IMR-90 (cell line): ENCODE measurements around the gene KHNYN. TPM values are rescaled to one million over a fixed set of nuclear protein-coding genes. Genes with fewer than 3 reads are reported as not detected.

Experiments
- ATAC-seq: fragments of 200-7000 bp; cut with Tn5 transposase; 2 replicates; pipeline ENCODE4 v1.9.1; 2020; ENCODE audit warnings: low read depth, mild to moderate bottlenecking, moderate library complexity
- BruUV-seq: library from RNA; stranded (reverse); fragments of 400-500 nt; replicated peaks from 2 replicates; lab custom pipeline; 2021; lab: Mats Ljungman, UMichigan
- CTCF ChIA-PET: fragments of 300-600 bp; formaldehyde crosslinking; extraction: SDS; loops from one replicate; lab custom pipeline; 2021; ENCODE audit warnings: antibody characterized with exemption; lab: Yijun Ruan, JAX
- POLR2A ChIA-PET: fragments of 300-600 bp; sonication (Branson Sonifier 250); formaldehyde crosslinking; loops from one replicate; lab custom pipeline; 2022; ENCODE audit warnings: antibody characterized with exemption; ENCODE audit not compliant: unreplicated experiment; lab: Charles Lee
- DNase-seq: peaks from one replicate; pipeline ENCODE4 v3.0.0; 2013
- H2AFZ ChIP-seq: replicated peaks from 2 replicates; pipeline ENCODE3; 2013; ENCODE audit warnings: low read length, mild to moderate bottlenecking; ENCODE audit not compliant: poor library complexity
- H2AK5ac ChIP-seq: 2 replicates; pipeline ENCODE4 v1.6.1; 2013; ENCODE audit warnings: low read depth, low read length, inconsistent platforms
- H2AK9ac ChIP-seq: replicated peaks from 2 replicates; pipeline ENCODE3; 2013; ENCODE audit warnings: mild to moderate bottlenecking, low read depth, low read length, moderate library complexity; ENCODE audit not compliant: poor library complexity
- H2BK120ac ChIP-seq: 2 replicates; pipeline ENCODE4 v1.6.1; 2013; ENCODE audit warnings: low read depth, low read length, inconsistent platforms
- H2BK15ac ChIP-seq: 3 replicates; pipeline ENCODE4 v1.6.1; 2013; ENCODE audit warnings: low read depth, low read length, inconsistent platforms
- H2BK20ac ChIP-seq: 2 replicates; pipeline ENCODE4 v1.6.1; 2013; ENCODE audit warnings: low read depth, mild to moderate bottlenecking, inconsistent platforms, low read length, moderate library complexity
- H2BK5ac ChIP-seq: 2 replicates; pipeline ENCODE4 v1.6.1; 2013; ENCODE audit warnings: mild to moderate bottlenecking, low read depth, low read length, inconsistent platforms; ENCODE audit not compliant: poor library complexity, severe bottlenecking
- H3K14ac ChIP-seq: replicated peaks from 2 replicates; pipeline ENCODE4 v1.6.1; 2013; ENCODE audit warnings: low read depth, low read length, inconsistent platforms
- H3K18ac ChIP-seq: 2 replicates; pipeline ENCODE4 v1.6.1; 2013; ENCODE audit warnings: low read depth, low read length, control low read depth
- H3K23ac ChIP-seq: 2 replicates; pipeline ENCODE4 v1.6.1; 2013; ENCODE audit warnings: low read depth, low read length, inconsistent platforms
- H3K27ac ChIP-seq: 2 replicates; pipeline ENCODE4 v1.5.1; 2013; ENCODE audit warnings: mild to moderate bottlenecking, control low read depth, low read length; ENCODE audit not compliant: insufficient read depth
- H3K27me3 ChIP-seq: 2 replicates; pipeline ENCODE4 v1.6.1; 2013; ENCODE audit warnings: low read length; ENCODE audit not compliant: control insufficient read depth, insufficient read depth
- H3K36me3 ChIP-seq: 2 replicates; pipeline ENCODE4 v1.6.1; 2013; ENCODE audit warnings: low read length, mixed read lengths; ENCODE audit not compliant: control insufficient read depth, insufficient read depth
- H3K4ac ChIP-seq: 2 replicates; pipeline ENCODE4 v1.6.1; 2013; ENCODE audit warnings: low read depth, low read length, inconsistent platforms
- H3K4me1 ChIP-seq: 2 replicates; pipeline ENCODE4 v1.6.1; 2013; ENCODE audit warnings: low read length, mixed read lengths; ENCODE audit not compliant: control insufficient read depth, insufficient read depth
- H3K4me2 ChIP-seq: 2 replicates; pipeline ENCODE4 v1.6.1; 2013; ENCODE audit warnings: low read depth, mild to moderate bottlenecking, control low read depth, low read length, moderate library complexity
- H3K4me3 ChIP-seq: 2 replicates; pipeline ENCODE4 v1.5.1; 2013; ENCODE audit warnings: low read depth, mild to moderate bottlenecking, control low read depth, low read length, moderate library complexity; ENCODE audit not compliant: insufficient read depth
- H3K56ac ChIP-seq: 2 replicates; pipeline ENCODE4 v1.6.1; 2013; ENCODE audit warnings: low read length, inconsistent platforms; ENCODE audit not compliant: insufficient read depth; ENCODE audit errors: extremely low read depth
- H3K79me1 ChIP-seq, 2 experiments: 2 replicates each; pipeline ENCODE4 v1.6.1; 2013; ENCODE audit warnings: low read length in 2 of 2, inconsistent platforms in 1 of 2, low read depth in 1 of 2
- H3K9ac ChIP-seq: 2 replicates; pipeline ENCODE4 v1.6.1; 2013; ENCODE audit warnings: low read depth, low read length, control low read depth
- H3K9me1 ChIP-seq: 2 replicates; pipeline ENCODE4 v1.6.1; 2013; ENCODE audit warnings: low read length, inconsistent platforms; ENCODE audit not compliant: insufficient read depth
- H3K9me3 ChIP-seq: 2 replicates; pipeline ENCODE4 v1.6.1; 2013; ENCODE audit warnings: low read length; ENCODE audit not compliant: control insufficient read depth, insufficient read depth
- H4K20me1 ChIP-seq: 2 replicates; pipeline ENCODE4 v1.6.1; 2013; ENCODE audit warnings: low read length, inconsistent platforms; ENCODE audit not compliant: insufficient read depth
- H4K5ac ChIP-seq: 2 replicates; pipeline ENCODE4 v1.6.1; 2013; ENCODE audit warnings: mild to moderate bottlenecking, low read depth, low read length, control low read depth
- H4K8ac ChIP-seq, 2 experiments: 2 replicates each; pipeline ENCODE4 v1.6.1; 2013; ENCODE audit warnings: low read depth in 2 of 2, low read length in 2 of 2, control low read depth in 1 of 2, inconsistent platforms in 1 of 2
- H4K91ac ChIP-seq: 2 replicates; pipeline ENCODE4 v1.6.1; 2013; ENCODE audit warnings: low read depth, low read length, inconsistent platforms; ENCODE audit not compliant: insufficient read depth
- CEBPB ChIP-seq: IDR thresholded peaks from 2 replicates; pipeline ENCODE4 v1.6.1; 2012; ENCODE audit warnings: low read depth, low read length, improper control_type of control experiment
- MAFK ChIP-seq: IDR thresholded peaks from 2 replicates; pipeline ENCODE4 v1.6.1; 2012; ENCODE audit warnings: low read depth, low read length, improper control_type of control experiment
- RCOR1 ChIP-seq: IDR thresholded peaks from 2 replicates; pipeline ENCODE4 v1.6.1; 2012; ENCODE audit warnings: mild to moderate bottlenecking, low read length, improper control_type of control experiment; ENCODE audit not compliant: insufficient replicate concordance
- SMC3 ChIP-seq: fragments of 150-350 bp; IDR thresholded peaks from 2 replicates; pipeline ENCODE4 v1.6.1; 2016; ENCODE audit warnings: low read depth, mild to moderate bottlenecking, antibody characterized with exemption, low read length, moderate library complexity
- dilution Hi-C: fragments of 300-500 bp; cut with HindIII; formaldehyde crosslinking; loops from one replicate; pipeline ENCODE4 v1.14.3; 2018; ENCODE audit warnings: low sequenced_read_pairs; ENCODE audit not compliant: unreplicated experiment
- in situ Hi-C: fragments of 300-500 bp; cut with MboI; formaldehyde crosslinking; loops from 3 replicates; pipeline ENCODE4 v1.14.3; 2019; ENCODE audit warnings: low sequenced_read_pairs, inconsistent platforms, mixed read lengths
- intact Hi-C: fragments of 100-400 bp; cut with micrococcal nuclease; formaldehyde crosslinking; loops from 2 replicates; pipeline ENCODE4 v1.10.0; 2022
- polyA plus RNA-seq, 3 experiments: library from polyadenylated mRNA; depleted of rRNA; stranded (reverse); fragments of >200 nt; gene quantifications; 2 replicates each; pipeline ENCODE4 v1.2.3, GENCODE V29; 2012; ENCODE audit warnings: low replicate concordance in 1 of 3
- total RNA-seq: library from RNA; depleted of rRNA; stranded (reverse); fragments of >200 nt; gene quantifications from 2 replicates; pipeline ENCODE4 v1.2.3, GENCODE V29; 2012
- TF ChIP-seq, protein P1 (sequence below): conservative IDR thresholded peaks from 2 replicates; pipeline ENCODE4 v1.5.1; 2012; ENCODE audit warnings: mild to moderate bottlenecking, low read depth, low read length, improper control_type of control experiment

KHNYN gene
- total and polyA plus RNA-seq, 2 of the 4 experiments (the other 2 are of a cell fraction), result 18.9 to 24.4 TPM

DNA sequence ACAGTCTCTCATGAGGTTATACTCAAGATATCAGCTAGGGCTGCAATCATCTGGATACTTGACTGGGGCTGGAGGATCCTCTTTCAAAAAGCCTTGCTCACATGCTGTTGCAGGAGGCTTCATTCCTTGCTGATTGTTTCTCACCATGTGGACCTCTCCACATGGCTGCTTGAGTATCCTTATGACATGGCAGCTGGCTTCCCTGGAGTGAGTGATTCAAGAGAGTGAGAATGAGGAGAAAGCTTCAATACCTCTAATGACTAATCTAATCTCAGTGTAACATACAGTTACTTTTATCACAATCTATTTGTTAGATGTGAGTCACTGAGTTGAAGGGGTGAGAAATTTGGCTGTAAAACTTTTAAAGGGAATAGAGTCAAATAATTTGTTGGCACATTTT, 27.2 kb downstream of the KHNYN start:
- CTCF ChIA-PET, result no interaction called here
- H3K9ac ChIP-seq, result no peak overlapping the region
- H3K4me3 ChIP-seq, result no peak overlapping the region

More for the DNA sequence above, 27.2 kb downstream of the KHNYN start:
- H3K36me3 ChIP-seq, result no peaks in the 10 kb centered on the region
- no peaks in the 10 kb centered on the region for H3K4me1 ChIP-seq
- POLR2A ChIA-PET, result no interaction called here
- TF ChIP-seq, protein P1, sequence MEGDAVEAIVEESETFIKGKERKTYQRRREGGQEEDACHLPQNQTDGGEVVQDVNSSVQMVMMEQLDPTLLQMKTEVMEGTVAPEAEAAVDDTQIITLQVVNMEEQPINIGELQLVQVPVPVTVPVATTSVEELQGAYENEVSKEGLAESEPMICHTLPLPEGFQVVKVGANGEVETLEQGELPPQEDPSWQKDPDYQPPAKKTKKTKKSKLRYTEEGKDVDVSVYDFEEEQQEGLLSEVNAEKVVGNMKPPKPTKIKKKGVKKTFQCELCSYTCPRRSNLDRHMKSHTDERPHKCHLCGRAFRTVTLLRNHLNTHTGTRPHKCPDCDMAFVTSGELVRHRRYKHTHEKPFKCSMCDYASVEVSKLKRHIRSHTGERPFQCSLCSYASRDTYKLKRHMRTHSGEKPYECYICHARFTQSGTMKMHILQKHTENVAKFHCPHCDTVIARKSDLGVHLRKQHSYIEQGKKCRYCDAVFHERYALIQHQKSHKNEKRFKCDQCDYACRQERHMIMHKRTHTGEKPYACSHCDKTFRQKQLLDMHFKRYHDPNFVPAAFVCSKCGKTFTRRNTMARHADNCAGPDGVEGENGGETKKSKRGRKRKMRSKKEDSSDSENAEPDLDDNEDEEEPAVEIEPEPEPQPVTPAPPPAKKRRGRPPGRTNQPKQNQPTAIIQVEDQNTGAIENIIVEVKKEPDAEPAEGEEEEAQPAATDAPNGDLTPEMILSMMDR, result no peak
- TF ChIP-seq CEBPB, result no peak
- no peak for TF ChIP-seq RCOR1
- no peak for TF ChIP-seq MAFK
- no peak for TF ChIP-seq SMC3
- no peak overlapping the region for H2BK120ac ChIP-seq
- H3K9me1 ChIP-seq, result no peaks in the 10 kb centered on the region
- dilution Hi-C loops, result no loop called here
- no peaks in the 10 kb centered on the region for H4K20me1 ChIP-seq
- H3K79me1 ChIP-seq, result no peaks in the 10 kb centered on the region
- H2AK9ac ChIP-seq, result no peak overlapping the region
- ATAC-seq (no peak), DNase-seq (no peak)
- intact Hi-C loops, result no loop called here
- H2BK15ac ChIP-seq, result no peak overlapping the region
- no peak overlapping the region for H2AK5ac ChIP-seq
- H3K14ac ChIP-seq, result no peak overlapping the region
- no peak overlapping the region for H3K4ac ChIP-seq
- in situ Hi-C loops, result no loop called here
- 0 out of 2 replicates have a peak, but pooled peaks cover 2% of the 10 kb centered on the region for H3K9me3 ChIP-seq
- H4K91ac ChIP-seq, result no peak overlapping the region
- no peak overlapping the region for H3K18ac ChIP-seq
- H3K27ac ChIP-seq, result no peak overlapping the region
- no TSS peak for BruUV-seq
- no peak overlapping the region for H3K56ac ChIP-seq
- no peak overlapping the region for H2BK5ac ChIP-seq
- H4K5ac ChIP-seq, result no peak overlapping the region
- H2BK20ac ChIP-seq, result no peak overlapping the region
- H3K27me3 ChIP-seq, result no peaks in the 10 kb centered on the region
- no peak overlapping the region for H3K23ac ChIP-seq
- no peak overlapping the region for H2AFZ ChIP-seq
- no peak overlapping the region for H3K4me2 ChIP-seq
- H4K8ac ChIP-seq, result no peak overlapping the region
